ENCODE data around the gene RFX3.

RFX3 gene

DNA sequence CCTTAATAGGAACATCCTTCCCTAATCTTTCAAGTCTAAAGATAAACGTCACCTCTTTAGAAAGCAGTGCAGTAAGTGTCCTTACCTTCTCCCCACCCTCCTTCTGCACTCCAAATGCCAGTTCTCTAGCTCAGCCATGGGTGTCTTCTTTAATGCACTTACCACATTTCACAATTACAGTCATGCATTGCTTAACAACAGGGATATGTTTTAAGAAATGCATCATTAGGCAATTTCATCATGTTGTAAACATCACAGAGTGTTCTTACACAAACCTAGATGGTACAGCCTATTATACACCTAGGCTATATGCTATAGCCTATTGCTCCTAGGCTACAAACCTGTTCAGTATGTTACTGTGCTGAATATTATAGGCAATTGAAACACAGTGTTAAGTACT lies 91.2 kb downstream of the RFX3 start:
- TF ChIP-seq, protein P1, sequence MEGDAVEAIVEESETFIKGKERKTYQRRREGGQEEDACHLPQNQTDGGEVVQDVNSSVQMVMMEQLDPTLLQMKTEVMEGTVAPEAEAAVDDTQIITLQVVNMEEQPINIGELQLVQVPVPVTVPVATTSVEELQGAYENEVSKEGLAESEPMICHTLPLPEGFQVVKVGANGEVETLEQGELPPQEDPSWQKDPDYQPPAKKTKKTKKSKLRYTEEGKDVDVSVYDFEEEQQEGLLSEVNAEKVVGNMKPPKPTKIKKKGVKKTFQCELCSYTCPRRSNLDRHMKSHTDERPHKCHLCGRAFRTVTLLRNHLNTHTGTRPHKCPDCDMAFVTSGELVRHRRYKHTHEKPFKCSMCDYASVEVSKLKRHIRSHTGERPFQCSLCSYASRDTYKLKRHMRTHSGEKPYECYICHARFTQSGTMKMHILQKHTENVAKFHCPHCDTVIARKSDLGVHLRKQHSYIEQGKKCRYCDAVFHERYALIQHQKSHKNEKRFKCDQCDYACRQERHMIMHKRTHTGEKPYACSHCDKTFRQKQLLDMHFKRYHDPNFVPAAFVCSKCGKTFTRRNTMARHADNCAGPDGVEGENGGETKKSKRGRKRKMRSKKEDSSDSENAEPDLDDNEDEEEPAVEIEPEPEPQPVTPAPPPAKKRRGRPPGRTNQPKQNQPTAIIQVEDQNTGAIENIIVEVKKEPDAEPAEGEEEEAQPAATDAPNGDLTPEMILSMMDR (conservative IDR thresholded peaks at IDR 0.05) = no peak
- TF ChIP-seq ZFX (IDR thresholded peaks at IDR 0.05) = no peak
- no peak overlapping the region for H3K27ac ChIP-seq

DNA sequence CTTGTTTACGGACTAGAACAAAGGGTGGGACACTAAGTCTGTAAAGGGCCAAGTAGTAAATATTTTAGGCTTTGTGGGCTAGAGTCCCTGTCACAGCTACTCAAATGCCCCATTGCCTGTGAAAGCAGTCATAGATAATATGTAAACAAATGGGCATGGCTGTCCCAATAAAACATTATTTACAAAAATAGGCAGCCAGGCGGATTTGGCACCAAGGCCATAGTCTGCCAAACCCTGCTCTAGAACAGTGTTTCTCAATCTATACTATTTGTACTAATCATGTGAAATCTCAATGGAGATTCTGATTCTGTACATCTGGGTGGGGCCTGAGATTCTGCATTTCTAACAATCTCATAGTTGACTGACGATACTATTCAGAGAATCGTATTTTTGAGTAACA lies 92.0 kb downstream of the RFX3 start:
- H3K27ac ChIP-seq = no peak overlapping the region
- no peak for TF ChIP-seq ZFX (IDR thresholded peaks at IDR 0.05)
- TF ChIP-seq, protein P1 (conservative IDR thresholded peaks at IDR 0.05) = no peak

DNA sequence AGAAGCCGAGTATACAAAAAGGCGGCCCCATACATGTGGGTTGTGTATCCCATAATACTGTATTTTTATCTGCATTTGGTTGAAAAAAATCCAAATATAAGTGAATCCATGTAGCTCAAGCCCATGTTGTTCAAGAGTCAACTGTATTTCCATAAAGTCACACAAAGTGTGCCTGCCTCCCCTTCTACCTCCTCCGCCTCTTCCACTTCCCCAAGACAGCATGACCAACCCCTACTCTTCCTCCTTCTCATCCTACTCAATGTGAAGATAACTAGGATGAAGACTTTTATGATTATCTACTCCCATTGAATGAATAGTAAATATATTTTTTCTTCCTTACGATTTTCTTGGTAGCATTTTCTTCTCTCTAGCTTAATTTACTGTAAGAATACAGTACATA lies 92.7 kb downstream of the RFX3 start:
- H3K27ac ChIP-seq = no peak overlapping the region
- TF ChIP-seq ZFX (IDR thresholded peaks at IDR 0.05) = no peak
- TF ChIP-seq, protein P1 (conservative IDR thresholded peaks at IDR 0.05) = no peak

DNA sequence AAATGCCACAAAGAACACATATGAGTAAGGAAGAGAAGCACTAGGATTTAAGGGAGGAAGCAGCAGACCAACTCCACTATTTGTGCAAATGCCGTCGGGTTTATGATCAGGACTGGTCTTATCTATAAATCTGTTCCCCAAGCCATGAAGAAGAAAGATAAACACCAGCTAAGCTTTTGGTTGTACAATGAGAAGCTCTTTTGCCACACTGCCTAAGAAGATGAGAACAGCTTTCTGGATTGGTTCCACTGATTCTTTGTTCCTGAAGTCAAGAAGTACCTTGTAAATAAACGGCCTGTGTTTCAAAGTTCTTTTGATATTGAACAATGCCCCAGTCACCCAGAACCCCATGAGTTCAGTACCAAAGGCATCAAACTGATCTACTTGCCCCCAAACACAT lies 93.9 kb downstream of the RFX3 start:
- TF ChIP-seq ZFX (IDR thresholded peaks at IDR 0.05) = no peak
- TF ChIP-seq, protein P1 (conservative IDR thresholded peaks at IDR 0.05) = no peak
- no peak overlapping the region for H3K27ac ChIP-seq

DNA sequence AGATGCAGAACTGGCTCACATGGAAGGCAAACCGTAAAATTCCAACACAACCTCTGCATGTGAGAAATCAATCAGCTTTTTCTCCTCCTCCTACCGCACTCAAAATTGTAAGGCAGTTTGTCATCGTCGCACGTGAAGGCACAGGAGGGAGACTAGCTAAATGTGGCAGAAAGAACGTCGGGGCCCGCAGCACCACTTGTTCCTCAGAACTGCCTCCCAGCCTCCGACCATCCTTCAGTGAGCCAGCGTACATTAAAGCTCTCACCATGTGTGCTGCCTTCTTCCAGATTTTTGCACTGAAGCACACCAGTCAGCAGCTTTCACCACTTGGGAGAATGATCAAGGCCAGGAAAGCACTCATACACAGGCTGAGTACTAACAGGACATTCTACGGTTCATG lies 105.9 kb downstream of the RFX3 start:
- H3K27ac ChIP-seq = no peak overlapping the region

DNA sequence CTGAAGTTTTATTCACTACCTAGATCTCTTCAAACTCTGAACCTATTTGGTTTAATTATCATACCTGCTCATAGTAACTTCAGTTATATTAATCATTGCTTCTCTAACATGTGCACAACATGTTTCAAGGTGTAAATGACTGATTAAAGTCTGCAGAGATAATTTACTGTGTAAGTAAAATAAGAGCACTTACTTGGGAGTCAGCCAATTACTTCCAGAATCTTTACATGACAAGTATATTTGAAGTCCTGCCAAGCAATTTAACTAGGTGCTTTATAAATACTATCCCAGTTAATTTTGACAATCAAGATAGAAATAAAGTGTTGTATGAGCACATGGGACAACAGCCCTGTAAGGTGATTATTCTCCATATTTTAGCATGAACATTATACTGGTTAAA lies 109.9 kb downstream of the RFX3 start:
- TF ChIP-seq ZFX (IDR thresholded peaks at IDR 0.05) = no peak
- TF ChIP-seq, protein P1 (conservative IDR thresholded peaks at IDR 0.05) = no peak
- no peak overlapping the region for H3K27ac ChIP-seq

More for the DNA sequence above, 105.9 kb downstream of the RFX3 start:
- TF ChIP-seq, protein P1 (conservative IDR thresholded peaks at IDR 0.05) = no peak
- no peak for TF ChIP-seq ZFX (IDR thresholded peaks at IDR 0.05)

DNA sequence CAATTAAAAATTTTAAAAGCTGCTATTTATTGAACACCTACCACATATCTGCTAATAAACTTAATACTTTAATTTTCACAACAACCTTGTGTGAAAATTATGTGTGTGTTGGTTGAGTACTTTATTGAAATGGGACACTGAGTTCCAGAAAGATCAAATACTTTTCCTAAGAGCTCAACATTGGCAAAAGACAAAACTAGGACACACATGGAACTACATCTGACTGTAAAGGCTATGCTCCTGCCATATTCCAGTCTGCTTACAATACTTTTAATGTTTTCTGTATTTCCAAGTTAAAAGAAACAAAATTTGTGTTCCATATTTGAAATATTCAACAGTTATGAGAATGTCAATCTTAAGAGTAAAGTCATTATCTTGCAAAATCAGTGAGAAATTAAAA lies 111.8 kb downstream of the RFX3 start:
- TF ChIP-seq, protein P1 (conservative IDR thresholded peaks at IDR 0.05) = no peak
- no peak for TF ChIP-seq ZFX (IDR thresholded peaks at IDR 0.05)

More for the DNA sequence above, 111.8 kb downstream of the RFX3 start:
- H3K27ac ChIP-seq = no peak overlapping the region

Data from C4-2B (cell line).